Stimulated activated CD8-positive, alpha-beta memory T cell treated with anti-CD3 and anti-CD28 coated beads, Interleukin-15, amount 100 ng/mL, for 24 hours (primary cell): ENCODE results near the gene ADAM33.

Experiments
- DNase-seq: peaks from one replicate; pipeline ENCODE4 v3.0.0-alpha.2; 2020; ENCODE audit warnings: low read depth

ADAM33 gene

DNA sequence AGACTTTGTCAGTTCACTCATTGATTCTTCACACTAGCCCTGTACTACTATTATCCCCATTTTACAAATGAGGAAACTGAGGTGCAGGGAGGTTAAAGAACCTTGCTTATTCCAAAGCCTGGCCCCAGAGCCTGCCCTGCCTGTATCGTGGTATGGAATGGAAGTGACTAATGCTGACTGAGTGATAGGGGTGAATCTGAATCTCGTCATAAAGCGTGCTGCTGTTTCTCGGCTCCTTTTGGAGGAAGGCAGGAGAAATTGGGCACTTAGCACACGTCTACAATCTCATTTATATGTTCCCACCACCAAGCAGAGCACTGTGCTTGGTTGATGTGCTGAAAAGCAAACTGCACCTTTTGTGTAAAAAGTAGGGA lies 35.8 kb downstream of the ADAM33 start:
- no peak for DNase-seq

DNA sequence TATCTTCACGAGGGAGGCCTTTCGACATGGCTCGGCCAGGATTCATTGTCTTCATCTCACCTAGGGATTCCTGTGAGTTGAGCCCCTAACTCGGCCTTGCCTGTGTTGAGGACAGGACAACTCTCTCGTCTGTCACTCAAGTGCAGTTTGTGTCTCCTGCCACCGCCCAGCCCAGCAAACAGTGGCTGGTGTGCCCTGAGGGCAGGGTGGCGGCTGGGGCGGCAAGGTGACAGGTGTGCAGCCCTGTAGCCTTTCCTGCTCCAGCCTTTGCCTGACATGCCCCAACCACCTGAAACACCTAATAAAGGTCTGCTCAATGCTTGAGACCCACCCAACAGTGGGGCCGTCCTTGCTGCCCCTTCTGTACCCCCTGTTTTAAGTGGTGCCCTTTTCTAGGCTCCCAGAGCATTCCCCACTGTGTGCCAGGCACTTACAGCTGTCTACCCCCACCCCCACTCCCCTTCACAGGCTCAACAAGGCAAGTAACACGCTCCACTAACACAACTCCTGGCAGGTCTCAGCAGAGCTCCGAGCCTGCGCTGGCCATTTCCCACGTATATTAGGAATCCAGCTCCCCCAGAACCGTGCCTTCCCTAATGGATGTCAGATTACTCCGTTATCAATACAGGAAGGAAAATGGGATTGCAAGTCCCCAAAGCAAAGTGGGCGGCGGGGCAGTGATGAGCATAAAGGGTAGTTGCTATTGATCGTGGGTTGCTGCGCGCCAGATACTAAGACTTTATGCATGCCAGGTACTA lies 36.3 kb downstream of the ADAM33 start:
- DNase-seq = no peak

DNA sequence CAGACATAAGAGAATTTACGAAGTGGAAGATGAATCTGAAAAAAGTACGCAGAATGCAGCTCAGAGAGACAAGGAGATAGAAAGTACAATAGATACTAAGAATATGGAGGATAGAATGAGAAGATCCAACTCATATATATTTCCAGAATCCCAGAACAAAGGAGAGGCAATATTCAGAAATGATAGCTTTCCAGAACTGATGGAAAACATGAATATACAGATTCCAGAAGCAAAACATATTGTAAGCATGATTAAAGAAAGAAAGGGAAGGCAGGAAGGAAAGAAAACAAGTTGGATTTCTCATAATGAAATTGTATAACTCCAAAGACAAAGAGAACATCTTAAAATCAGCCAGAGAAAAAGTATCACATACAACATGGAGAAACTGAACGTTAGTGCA lies 41.6 kb downstream of the ADAM33 start:
- no peak for DNase-seq

DNA sequence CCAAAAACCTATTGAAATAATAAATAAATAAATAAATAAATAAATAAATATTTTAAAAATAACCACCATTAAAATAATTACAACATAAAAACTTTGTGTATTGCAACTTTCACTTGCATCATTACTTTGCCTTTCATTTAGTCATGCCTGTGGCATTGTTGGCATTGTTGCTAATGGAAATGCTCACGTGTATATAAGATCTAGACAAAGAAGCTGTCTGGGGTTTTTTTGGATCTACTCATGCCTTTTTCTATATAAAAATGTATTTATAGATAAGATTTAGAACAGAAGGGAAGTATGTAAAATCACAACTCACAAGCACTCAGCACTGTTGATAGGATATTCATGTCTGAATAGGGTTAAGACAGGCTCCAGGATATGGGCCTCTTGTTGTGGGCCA lies 46.5 kb downstream of the ADAM33 start:
- DNase-seq = no peak

DNA sequence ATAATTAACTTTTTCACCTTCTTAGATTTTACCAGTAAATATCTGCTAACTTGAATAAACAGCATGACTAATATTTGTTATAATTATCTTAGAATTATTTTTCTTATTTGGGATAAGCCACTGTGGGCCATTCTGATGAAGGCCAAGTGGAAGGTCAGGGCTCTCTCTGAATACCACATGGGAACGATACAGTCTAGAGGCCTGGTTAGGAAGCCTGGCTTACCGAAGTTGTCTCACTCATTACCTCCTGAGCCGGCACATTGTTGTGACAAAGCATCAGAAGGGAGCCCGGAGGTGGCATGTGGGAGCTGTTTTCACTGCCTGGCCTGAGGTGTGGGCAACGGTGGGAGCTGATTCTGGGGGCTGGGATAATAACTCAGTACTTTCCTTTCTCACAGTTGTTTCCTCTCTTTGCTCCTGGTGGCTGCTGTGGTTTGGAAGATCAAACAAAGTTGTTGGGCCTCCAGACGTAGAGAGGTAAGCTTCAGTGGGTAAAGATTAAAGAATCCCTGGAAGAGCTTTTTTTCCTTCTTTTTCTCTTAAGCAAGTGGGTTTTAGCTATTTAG lies 47.8 kb downstream of the ADAM33 start:
- DNase-seq = no peak

DNA sequence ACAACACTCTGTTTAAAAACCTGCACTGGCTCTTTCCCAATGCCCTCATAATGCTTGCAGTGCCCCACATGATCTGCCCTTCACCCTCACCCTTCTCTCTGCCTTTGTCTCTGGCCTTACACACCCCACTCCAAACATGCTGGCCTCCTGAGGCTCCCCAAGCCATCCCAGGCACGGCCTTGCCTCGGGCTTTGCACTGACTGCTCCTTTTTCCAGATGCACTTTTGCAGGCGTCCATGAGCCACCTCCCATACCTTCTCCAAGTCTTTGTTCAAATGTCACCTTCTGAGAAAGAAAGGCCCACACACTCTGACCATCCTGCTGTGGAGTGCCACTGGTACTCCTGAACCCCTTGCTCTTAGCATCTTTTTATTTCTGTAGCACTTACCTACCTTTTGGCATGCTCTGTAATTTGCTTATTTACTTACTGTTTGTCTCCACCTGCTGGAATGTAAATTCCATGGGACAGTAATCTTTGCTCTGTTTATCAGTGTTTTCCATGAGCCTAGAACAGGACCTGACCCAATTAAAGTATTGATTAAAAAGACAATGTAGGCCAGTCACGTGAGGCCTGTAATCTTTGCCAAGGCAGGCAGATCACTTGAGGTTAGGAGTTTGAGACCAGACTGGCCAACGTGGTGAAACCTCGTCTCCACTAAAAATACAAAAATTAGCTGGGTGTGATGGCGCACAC lies 49.4 kb downstream of the ADAM33 start:
- DNase-seq = no peak

DNA sequence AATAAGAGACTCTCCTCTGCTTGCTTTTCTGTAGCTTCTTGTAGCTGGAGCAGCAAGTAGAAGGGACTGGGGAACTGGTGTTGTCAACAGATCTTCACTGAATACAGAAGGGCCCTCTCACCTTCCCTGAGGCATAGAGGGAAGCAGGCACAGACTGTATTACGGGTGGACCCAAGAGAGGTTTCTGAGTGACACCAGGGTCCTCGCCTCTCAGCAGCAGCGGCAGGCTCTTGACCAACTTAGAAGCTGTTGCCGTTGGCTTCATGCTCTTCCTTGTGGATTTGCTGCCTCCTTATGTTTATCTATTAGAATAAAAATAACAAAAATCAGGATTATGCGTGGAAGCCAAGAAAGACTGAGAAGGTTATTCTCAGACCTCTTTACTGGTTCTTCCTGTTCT lies 50.3 kb downstream of the ADAM33 start:
- DNase-seq = no peak

GRCh38 chr20:3630429-3630828 lies 51.4 kb downstream of the ADAM33 start:
- DNase-seq = no peak

DNA sequence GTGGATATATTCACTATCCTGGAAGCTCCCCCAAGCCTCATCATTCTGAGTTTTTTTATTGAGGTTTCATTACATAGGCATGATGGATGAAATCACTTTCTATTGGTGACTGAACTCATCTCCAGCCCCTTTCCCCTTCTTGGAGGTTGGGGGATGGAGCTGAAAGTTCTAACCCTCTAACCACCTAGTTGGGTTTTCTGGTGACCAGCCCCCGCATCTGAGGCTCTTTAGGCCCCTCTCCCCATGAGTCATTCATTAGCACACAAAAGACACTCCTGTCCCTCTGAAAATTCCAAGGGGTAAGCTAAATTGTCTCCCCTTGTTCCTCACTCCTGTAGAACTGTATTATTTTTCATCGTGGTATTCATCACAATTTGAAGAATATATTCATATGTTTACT lies 51.9 kb downstream of the ADAM33 start:
- DNase-seq = no peak

- DNase-seq = no peak
These were observed 53.1 kb downstream of the ADAM33 start for GRCh38 chr20:3628502-3629314.

DNA sequence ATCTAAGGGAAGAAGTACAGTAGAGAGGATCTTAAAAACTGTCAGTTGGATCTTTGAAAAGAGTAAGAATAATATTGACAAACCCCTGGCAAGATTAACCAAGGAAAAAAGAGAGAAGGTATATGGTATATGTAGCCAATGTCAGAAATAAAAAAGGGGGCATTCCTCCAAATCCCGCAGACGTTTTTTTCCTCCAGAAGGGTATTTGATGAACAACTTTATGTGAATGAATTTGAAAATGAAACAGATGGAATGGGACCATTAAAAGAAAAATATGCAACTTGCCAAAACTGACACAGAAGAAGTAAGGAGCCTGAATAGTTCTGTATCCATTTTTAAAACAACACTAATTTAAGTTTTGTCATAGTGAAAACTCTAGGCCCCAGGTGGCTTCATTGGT lies 54.3 kb downstream of the ADAM33 start:
- DNase-seq = no peak

GRCh38 chr20:3622406-3622805 lies 59.4 kb downstream of the ADAM33 start:
- DNase-seq = no peak

DNA sequence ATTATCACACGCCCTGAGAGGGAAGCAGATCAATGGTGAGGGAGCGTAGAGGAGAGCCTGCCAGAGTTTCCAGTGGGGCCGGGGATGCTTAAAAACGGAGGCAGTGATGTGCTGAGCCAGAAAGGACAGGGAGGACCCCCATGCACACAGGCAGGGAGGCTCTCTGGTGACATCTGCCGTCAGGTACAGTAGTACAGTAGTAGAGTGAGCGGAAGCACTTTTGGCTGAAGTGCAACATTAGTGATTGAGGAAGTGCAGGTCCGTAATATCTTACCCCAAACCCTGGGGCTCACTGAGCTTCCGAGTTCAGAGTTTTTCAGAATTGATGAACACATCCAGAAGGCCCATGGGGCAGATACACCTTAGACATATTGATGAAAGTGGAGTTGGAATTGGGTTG lies 60.7 kb downstream of the ADAM33 start:
- DNase-seq = no peak
